ENCODE data around the gene MCM7. TPM values are rescaled to one million over a fixed set of nuclear protein-coding genes. Genes with fewer than 3 reads are reported as not detected.

MCM7 gene
- total RNA-seq, 1 experiment from 2014 or later: 176 TPM

DNA sequence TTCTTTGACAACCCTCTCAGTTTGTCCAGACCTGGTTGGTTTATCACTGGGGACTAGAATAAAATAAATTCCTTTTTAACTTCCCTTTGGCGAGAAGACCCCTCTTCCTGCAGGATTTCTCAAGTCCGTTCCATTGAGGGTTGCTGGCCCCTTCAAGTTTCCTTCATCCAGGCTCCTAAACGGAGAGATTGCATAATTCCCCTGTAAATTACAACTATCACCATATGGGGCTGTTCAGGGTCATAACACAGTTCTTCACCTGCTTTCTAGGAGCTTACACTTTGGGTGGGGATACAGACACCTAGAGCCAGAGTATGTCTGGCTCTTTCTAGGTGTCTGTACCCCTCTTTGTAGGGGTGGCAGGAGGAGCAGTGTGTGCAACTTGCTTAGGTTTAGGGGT lies 15.7 kb downstream of the MCM7 start:
- in situ Hi-C loops (cut with HindIII; ENCODE audit: low pct_unique_long_range_greater_than_20kb, low sequenced_read_pairs): no loop called here
- no peak for DNase-seq (ENCODE audit: low read depth, low spot score)

GRCh38 chr7:100082978-100083377 lies 18.2 kb downstream of the MCM7 start:
- in situ Hi-C loops (cut with HindIII; ENCODE audit: low pct_unique_long_range_greater_than_20kb, low sequenced_read_pairs): no loop called here
- no peak for DNase-seq (ENCODE audit: low read depth, low spot score)

GRCh38 chr7:100081535-100082102 lies 19.6 kb downstream of the MCM7 start, which contains the start of gene ZNF3:
Gene ZNF3, minus strand, starts transcription at chr7:100081723. Its CDS starts 4,366 bp downstream, at chr7:100077357.
- in situ Hi-C loops (cut with HindIII; ENCODE audit: low pct_unique_long_range_greater_than_20kb, low sequenced_read_pairs): no loop called here
- peak; percentile 99 for DNase-seq (ENCODE audit: low read depth, low spot score)

DNA sequence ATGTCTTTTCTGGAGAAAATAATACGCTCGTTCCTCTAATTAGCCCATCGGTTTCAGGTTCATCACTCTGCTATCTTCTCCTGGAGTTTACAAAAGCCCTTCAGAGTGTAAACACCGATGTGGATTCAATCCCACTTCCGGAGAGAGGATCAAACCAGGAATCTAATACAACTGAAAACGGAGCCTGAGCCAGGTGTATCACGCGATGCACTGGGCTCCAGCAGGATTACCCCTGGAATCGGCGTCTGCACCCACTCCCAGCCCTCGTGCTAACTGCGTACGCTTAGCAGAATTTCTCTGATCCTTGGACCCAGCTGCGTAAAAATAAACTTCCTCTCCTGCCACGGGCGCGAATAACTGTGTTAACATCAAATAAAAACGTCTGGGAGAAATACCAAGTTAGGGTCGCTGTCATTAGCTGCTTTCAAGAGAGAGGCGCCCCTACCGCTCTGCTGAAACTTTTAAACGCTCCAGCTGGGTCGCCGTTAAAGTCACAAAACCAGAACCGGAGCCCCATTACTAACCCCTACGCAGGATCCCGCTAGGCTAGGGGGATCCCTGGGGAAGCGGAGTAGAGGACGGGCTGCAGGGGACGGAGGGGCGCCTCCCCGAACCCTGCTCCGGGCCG lies 20.2 kb downstream of the MCM7 start:
- no peak for DNase-seq (ENCODE audit: low read depth, low spot score)
- in situ Hi-C loops (cut with HindIII; ENCODE audit: low pct_unique_long_range_greater_than_20kb, low sequenced_read_pairs): no loop called here

DNA sequence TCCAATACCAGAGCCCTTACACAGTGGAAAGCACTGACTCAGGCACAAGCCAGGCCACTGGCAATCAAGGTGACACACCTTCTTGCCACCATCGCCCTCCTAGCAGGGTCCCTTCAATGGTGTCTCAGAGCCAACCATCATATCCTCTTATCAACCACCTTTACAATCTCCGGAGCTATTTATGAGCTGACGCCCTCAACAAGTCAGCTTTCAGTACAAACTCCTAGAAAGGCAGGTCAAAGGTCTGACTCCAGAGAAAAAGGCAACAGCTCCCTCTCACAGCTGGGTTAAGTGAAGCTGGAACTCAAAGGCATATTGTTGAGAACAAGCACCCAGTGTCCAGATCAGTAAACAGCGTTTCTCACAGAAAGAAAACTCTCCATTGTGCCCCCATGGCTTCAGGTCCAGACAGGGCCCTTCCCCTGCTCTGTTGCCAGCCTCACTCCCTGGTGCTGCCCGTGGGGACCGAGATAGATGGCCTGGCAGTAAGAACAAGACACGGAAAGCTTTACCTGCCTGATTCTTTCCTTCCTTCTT lies 22.1 kb downstream of the MCM7 start:
- in situ Hi-C loops (cut with HindIII; ENCODE audit: low pct_unique_long_range_greater_than_20kb, low sequenced_read_pairs): no loop called here
- DNase-seq (ENCODE audit: low read depth, low spot score): peak; percentile 93

DNA sequence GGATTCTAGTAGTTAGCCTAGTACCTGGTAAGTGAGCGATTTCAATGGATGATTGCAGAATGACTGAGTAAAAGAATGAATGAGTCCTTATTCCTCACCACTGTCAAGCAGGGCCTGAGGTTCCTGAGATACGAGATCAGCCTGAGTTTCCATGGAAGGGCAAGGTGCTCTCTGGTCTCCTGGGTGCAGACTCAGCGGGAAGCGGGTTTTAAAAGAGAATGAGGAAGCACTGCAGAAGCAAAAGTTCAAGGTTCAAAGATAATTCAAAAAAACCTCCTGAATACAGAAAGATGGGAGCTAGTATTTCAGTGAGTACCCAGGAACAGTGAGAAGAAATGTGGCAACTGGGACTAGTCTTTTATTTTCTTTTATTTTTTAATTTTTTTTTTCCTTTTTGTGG lies 24.0 kb downstream of the MCM7 start:
- in situ Hi-C loops (cut with HindIII; ENCODE audit: low pct_unique_long_range_greater_than_20kb, low sequenced_read_pairs): no loop called here
- DNase-seq (ENCODE audit: low read depth, low spot score): no peak

- no peak for DNase-seq (ENCODE audit: low read depth, low spot score)
- in situ Hi-C loops (cut with HindIII; ENCODE audit: low pct_unique_long_range_greater_than_20kb, low sequenced_read_pairs): no loop called here
These were observed 25.8 kb downstream of the MCM7 start for GRCh38 chr7:100075418-100075817.

GRCh38 chr7:100074841-100075240 lies 26.4 kb downstream of the MCM7 start:
- DNase-seq (ENCODE audit: low read depth, low spot score): no peak
- in situ Hi-C loops (cut with HindIII; ENCODE audit: low pct_unique_long_range_greater_than_20kb, low sequenced_read_pairs): no loop called here

GRCh38 chr7:100072462-100072861 lies 28.7 kb downstream of the MCM7 start:
- no peak for DNase-seq (ENCODE audit: low read depth, low spot score)
- in situ Hi-C loops (cut with HindIII; ENCODE audit: low pct_unique_long_range_greater_than_20kb, low sequenced_read_pairs): no loop called here

DNA sequence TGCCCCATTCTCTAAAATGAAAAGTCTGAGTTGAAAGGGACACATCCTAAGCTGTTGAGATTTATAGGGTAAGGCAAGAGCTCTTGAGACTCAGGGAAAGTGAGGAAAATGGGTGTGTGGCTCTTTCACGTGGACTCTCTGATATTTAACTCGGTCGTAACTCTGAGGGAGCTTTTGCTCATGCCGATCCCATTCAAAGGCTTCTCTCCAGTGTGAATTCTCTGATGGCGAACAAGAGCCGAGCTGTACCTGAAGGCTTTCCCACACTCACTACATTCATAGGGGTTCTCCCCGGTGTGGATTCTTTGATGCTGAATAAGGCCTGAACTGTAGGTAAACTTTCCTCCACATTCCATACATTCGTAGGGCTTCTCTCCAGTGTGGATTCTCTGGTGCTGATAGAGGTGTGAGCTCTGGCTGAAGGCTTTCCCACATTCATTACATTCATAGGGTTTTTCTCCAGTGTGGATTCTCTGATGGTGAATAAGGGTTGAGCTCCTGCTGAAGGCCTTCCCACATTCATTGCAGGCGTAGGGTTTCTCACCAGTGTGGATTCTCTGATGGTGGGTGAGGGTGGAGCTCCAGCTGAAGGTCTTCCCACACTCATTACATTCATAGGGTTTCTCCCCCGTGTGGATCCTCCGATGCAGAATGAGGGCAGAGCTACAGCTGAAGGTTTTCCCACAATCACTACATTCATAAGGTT lies 30.0 kb downstream of the MCM7 start:
- in situ Hi-C loops (cut with HindIII; ENCODE audit: low pct_unique_long_range_greater_than_20kb, low sequenced_read_pairs): no loop called here
- no peak for DNase-seq (ENCODE audit: low read depth, low spot score)

DNA sequence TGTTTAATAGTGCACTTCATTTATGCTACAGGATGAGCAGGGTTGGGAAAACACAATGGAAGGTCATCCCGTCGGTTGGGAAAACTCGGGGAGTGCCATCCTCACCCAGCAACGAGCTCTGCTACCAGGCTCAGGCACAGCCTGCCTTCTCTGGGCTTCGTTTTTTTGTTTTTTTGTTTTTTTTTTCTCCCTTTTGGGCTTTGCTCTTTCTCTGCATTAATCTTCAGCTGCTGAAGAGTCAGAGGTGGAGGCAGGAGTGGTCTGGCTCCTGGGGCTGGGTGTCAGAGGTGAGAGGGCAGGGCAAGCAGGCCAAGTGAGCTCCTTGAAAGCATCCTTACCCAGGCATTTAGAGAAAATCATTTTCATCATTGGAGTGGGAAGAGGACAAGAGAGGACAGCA lies 31.2 kb downstream of the MCM7 start:
- DNase-seq (ENCODE audit: low read depth, low spot score): no peak
- in situ Hi-C loops (cut with HindIII; ENCODE audit: low pct_unique_long_range_greater_than_20kb, low sequenced_read_pairs): no loop called here

DNA sequence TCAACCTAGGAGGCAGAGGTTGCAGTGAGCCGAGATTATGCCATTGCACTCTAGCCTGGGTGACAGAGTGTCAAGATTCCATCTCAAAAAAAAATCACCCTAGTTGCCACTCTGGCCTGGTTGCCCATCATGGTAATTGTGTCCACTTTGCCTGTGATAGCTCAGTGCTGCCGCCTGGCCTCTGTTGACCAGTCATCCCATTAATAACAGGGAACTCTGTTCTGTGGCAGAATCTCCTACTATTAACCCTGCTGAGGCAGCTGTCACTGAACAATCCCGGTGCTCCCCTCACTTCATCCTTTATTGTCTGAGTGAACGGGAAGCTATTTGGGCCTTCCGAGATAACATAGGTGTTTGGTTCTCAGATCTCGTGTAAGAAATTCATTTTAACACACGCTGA lies 34.2 kb downstream of the MCM7 start:
- peak; percentile 56 for DNase-seq (ENCODE audit: low read depth, low spot score)

DNA sequence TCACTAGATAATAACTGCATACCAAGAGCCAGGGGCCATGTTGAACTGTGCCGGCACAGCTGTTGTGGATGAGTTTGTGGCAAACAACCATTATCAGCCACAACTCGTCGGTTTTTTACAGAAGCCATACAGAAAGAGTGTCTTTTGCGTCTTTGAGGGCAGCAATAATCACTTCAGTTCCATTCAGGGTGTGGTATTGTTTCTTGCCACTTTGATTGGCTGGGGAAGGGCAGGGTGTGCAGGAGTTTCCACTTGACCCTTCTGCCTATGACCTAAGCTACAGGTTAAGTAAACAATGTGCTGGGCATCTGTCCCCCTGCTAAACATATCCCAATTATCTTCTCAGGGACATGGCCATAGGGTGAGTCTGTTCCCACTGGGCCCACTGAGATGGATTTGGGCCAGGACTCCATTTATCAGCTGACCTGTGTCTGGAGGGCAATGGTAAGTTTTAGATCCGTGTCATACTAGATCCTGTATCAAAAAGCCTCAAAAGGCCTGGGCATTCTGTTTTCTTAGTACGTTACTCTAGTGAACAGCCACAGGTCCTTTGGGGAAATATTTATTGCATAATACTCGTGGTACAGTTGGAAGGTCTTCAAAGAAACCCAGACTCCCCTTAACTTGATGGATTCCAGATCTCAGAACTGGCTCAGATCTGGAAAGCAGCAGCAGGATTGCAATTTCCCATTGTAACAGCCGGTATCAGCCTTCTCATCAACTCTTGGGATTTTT lies 35.6 kb downstream of the MCM7 start:
- DNase-seq (ENCODE audit: low read depth, low spot score): no peak

More for the DNA sequence above, 34.2 kb downstream of the MCM7 start:
- in situ Hi-C loops (cut with HindIII; ENCODE audit: low pct_unique_long_range_greater_than_20kb, low sequenced_read_pairs): no loop called here

DNA sequence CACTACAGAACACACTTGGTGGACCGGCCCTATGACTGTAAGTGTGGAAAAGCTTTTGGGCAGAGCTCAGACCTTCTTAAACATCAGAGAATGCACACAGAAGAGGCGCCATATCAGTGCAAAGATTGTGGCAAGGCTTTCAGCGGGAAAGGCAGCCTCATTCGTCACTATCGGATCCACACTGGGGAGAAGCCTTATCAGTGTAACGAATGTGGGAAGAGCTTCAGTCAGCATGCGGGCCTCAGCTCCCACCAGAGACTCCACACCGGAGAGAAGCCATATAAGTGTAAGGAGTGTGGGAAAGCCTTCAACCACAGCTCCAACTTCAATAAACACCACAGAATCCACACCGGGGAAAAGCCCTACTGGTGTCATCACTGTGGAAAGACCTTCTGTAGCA lies 37.0 kb downstream of the MCM7 start:
- in situ Hi-C loops (cut with HindIII; ENCODE audit: low pct_unique_long_range_greater_than_20kb, low sequenced_read_pairs): no loop called here

More for the DNA sequence above, 35.6 kb downstream of the MCM7 start:
- in situ Hi-C loops (cut with HindIII; ENCODE audit: low pct_unique_long_range_greater_than_20kb, low sequenced_read_pairs): no loop called here

GRCh38 chr7:100063376-100063775 lies 37.8 kb downstream of the MCM7 start:
- in situ Hi-C loops (cut with HindIII; ENCODE audit: low pct_unique_long_range_greater_than_20kb, low sequenced_read_pairs): no loop called here
- DNase-seq (ENCODE audit: low read depth, low spot score): no peak

More for the DNA sequence above, 37.0 kb downstream of the MCM7 start:
- DNase-seq (ENCODE audit: low read depth, low spot score): no peak

GRCh38 chr7:100061518-100062193 lies 39.5 kb downstream of the MCM7 start:
- in situ Hi-C loops (cut with HindIII; ENCODE audit: low pct_unique_long_range_greater_than_20kb, low sequenced_read_pairs): no loop called here
- DNase-seq (ENCODE audit: low read depth, low spot score): no peak

GRCh38 chr7:100059251-100059739 lies 41.9 kb downstream of the MCM7 start:
- no peak for DNase-seq (ENCODE audit: low read depth, low spot score)
- in situ Hi-C loops (cut with HindIII; ENCODE audit: low pct_unique_long_range_greater_than_20kb, low sequenced_read_pairs): no loop called here
